Activated CD4-positive, alpha-beta T cell treated with anti-CD3 and anti-CD28 coated beads for 48 hours (primary cell): ENCODE measurements around the gene ABLIM1.
A peak's percentile ranks its signal among the peaks of the same experiment; 100 is the strongest.

Source experiments
- DNase-seq: peaks from one replicate; pipeline ENCODE4 v3.0.0-alpha.2; 2020

Gene ABLIM1

GRCh38 chr10:114508376-114508775, 149.7 kb downstream of the ABLIM1 start:
- no peak for DNase-seq

DNA sequence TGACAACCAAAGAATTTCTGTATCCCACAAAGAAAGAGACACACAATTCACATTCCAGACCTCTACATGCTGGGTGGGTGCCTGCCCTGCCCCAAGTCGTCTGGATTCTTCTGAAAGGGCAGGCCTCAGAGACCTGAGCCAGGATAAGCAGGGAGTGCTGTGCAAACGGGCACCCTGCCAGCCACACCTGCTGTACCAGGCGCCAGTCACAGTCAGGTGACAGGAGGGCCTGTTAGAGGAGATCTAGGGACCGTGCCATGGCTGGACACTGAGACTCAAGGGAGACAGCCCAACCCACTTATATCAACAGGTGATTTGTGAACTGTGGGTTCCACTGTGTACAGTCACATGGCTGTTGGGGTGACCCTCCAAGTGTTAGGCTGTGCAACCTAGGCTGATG, 150.6 kb downstream of the ABLIM1 start:
- DNase-seq: no peak

- no peak for DNase-seq
These were observed 151.1 kb downstream of the ABLIM1 start for GRCh38 chr10:114506871-114507385.

DNA sequence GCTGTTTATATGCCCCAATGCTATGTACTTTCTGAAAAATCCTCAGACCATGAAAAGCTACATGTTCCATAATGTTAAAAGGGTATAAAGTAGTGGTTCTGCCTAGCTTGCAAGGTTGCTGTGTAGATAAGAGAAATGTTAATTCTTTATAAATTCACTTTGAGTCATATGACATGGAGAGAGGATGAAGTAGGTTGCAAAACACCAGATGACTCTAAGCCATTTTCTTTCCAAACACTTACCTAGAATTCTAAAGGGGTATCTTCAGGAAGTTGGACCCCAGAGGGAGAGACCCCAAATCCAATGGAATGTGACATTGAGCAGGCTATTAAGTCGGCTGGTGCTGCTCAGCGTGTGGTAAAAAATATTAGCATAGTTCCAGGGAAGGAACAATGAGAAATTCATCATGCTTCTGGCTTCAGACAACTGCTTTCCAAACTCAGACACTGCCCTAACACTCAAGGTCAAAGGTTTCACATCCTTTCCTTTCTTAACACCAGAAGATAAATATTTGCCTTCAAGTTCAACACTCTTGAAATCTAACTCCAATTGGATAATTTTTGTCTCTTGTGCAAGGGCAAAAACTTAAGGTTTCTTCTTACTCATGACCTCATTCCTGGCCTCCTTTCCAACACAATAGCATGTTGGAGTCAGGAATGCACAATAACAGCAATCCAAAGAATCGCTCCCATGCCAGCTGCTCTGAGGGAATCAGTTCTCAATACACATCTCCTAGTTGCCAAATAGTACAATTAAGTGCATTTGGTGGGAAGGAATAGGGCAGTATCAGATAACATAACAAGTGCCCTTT, 153.1 kb downstream of the ABLIM1 start:
- DNase-seq: no peak

DNA sequence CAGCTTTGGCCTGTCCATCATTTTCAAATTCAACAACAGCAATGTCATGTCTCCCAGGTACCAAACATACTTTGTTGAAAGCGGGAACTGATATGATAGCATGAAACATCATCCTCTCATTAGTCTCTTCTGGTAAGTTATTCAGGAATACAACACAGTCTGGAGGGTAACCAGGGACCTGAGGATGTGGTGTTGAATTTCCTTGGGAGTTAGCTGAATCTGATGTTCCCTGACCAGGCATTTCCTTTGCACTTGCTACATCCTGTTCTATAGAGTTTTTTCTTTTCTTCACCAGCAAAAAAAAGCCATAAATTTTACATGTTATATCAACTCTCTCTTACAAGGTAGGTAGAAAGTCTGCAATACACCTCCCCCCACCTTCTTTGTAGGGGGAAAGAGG, 156.0 kb downstream of the ABLIM1 start:
- no peak for DNase-seq

GRCh38 chr10:114501650-114502049, 156.4 kb downstream of the ABLIM1 start:
- no peak for DNase-seq

- DNase-seq: no peak
These were observed 157.4 kb downstream of the ABLIM1 start for GRCh38 chr10:114500643-114501042.

DNA sequence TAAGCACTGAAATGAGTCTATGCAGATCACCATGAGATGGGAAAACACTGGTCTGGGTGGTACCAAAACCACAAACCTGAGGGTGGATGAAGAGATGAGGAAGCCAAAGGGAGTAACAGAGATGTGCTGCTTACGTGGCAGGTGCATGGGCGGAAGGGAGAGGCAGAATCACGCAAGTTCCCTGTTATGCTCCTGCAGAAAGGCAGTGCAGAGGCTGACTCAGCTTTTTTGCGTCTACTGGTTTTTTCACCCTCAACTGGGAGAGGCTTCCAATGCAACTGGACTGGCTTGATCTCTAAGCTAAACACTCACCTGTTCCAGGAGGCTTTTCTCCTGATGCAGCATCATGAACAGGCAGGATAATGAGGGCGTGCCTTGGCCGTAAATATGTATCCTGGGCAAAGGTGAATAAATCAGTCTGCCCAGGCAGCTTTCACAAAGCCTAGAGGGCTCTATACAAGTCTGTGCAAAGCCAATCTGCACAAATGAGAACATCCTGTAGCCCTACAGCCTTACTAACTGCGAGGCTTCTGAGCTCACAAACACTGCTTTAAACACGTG, 158.4 kb downstream of the ABLIM1 start:
- DNase-seq: peak; percentile 89

DNA sequence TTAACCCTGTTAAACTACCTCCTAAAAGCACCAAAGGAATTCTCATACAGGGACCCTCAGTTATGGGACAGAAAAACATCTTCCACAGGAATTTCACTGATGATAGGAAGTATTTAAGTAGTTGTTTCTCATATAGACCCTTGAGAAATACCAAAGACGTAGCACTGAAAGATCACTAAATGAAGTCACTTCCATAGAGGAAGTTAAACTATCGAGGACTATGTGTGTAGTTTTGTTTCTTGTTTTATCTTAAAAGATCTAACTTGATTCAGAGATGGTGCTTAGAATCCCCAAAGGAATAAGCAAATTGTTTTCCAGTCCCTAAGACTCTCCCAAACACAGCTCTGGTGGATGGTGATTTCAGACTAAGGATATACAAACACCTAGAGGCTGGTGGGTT, 159.0 kb downstream of the ABLIM1 start:
- no peak for DNase-seq

DNA sequence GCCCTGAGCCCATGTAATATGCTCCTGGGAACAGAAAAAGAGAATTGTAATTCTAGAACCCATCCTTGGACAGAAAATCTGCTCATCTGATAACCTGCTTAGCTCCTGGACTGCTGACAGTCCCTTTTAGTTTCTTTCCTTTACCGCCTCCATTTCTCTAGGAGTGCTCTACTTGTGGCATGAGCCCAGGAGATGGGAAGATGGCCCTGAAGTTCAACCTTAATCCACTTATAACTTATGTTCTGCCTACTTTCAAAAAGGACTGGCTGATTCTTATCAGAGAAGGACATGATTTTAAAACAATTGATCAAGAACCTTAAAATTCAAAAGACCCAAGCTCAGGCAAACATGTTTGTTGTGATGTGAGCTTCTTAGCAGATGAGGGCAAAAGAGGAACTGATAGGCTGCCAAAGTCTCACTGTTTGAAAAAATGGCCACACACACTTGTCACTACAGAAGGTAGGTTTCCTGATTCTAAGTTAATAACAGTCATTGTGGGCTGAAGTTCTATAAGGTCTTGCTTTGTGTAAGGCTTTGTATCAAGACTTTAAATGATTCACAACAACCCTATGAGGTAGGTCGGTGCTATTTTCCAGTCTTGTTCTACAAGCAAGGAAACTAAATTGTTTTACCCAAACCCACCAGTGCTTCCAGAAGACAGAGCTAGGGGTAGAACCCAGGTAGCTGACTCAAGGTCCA, 159.5 kb downstream of the ABLIM1 start:
- no peak for DNase-seq

- DNase-seq: no peak
These were observed 162.8 kb downstream of the ABLIM1 start for GRCh38 chr10:114495303-114495702.

DNA sequence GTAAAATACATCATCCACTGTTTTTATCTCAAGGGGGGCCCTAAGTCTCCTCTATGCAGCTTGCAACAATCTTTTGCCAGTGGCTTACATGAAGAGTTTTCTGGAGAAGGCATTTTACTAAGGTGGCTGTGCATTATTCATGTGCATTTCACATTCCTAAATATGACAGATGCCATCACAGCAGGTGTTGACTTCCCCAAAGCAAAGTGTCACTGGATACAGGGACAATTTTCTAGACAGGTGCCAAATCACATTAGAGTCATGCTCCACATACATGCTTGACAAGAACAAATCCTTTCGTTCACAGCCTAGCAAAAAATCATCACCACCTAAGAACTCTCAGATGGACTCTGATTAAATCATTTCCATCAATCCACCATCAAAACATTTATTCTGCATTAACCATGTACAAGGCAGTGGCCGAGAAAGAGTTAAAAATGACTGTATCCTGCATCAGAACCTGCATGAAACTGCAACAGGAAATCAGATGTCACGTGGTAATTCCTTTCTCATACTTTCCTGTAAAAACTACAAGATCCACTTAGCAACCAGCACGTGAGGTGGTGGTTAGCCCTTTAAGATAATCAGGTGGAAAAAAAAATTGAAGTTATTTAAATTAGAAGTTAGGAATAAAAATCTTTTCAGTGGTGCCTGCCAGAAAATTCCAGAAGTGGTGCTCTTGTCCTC, 165.6 kb downstream of the ABLIM1 start:
- peak; percentile 50 for DNase-seq

- no peak for DNase-seq
These were observed 166.1 kb downstream of the ABLIM1 start for GRCh38 chr10:114491933-114492332.

GRCh38 chr10:114491419-114491818, 166.7 kb downstream of the ABLIM1 start:
- no peak for DNase-seq

- DNase-seq: no peak
These were observed 168.4 kb downstream of the ABLIM1 start for GRCh38 chr10:114489521-114490310.

DNA sequence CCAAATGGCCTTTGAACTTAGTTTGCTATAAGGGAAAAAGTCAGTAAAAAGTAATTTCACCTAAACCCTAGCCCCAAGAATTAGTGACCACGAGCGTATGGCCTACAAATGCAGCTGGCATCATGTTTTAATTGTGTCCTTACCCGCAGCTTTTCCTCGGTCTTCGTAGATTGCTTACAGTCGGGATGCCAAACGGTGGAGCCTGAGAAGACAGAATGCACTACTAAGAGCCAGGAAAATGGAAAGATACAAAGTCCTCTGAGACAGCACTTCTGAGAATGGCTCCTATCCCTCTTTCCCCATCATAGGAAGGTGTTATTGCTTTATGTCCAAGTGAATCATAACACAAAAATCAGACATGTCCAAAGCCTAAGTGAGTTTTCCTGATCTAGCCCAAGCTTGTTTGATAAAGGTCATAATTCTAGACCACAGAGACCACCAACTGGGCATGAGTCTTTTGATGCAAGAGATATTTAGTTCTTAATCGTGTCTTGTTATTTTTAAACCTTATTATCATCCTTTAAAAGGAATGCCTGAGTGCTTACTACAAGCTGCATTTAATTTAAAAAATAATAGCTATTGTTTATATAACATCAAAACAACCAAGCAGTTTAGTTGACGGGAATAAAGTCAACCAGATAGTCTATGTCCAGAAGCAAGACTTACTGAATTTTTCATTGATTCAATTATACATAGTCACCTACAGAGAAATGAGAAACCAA, 170.1 kb downstream of the ABLIM1 start:
- DNase-seq: no peak

DNA sequence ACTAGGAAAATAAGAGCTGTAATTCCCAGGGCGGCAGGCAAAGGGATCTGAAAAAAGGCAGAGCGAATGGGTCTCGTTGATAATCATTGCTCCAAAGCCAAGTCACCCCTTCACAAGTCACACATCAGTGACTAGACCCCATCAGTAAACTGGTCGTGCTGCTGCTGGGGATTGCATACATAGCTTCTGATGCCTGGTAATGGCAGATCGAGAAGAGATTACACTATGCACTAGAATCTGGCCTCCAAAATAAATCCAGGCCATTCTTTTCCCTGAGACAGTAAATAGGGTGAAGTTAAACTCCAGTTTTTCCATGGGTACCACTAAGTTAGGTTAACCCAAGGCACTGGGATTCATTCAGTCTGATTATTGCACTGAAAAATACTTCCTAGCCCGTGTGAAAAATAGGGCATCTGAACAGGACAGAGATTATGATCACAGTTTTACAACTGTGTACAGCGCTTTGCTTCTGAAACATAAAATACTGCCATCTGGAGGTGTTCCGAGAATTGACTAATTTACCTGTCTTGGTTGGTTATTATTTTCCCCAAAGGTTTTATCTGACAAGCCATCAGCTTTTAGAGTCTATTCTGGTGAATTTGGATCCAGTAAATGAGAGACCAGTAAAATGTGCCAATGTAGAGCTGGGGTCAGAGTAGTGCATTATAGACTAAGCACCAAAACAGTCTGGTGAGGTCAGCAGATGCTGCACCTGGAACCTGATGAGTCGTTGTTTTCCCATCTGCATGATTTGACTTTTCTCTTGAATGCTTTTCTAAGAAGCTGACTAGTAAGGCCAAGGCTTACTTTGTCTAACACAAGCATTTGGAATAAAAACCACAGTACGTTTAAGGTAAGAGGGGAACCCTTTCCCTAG, 170.9 kb downstream of the ABLIM1 start:
- peak; percentile 31 for DNase-seq

- DNase-seq: no peak
These were observed 172.2 kb downstream of the ABLIM1 start for GRCh38 chr10:114485696-114486400.

GRCh38 chr10:114483575-114483974, 174.5 kb downstream of the ABLIM1 start:
- no peak for DNase-seq
